ENCODE results near the gene MSGN1.

MSGN1 gene

GRCh38 chr2:17814601-17815000, 1.7 kb upstream of the MSGN1 start:
- no peak for ATAC-seq
- TF ChIP-seq PATZ1 (CRISPR knock-in tag; IDR thresholded peaks at IDR 0.05; ENCODE audit: borderline replicate concordance) (no peak), ZNF8 (CRISPR knock-in tag; IDR thresholded peaks at IDR 0.05) (no peak), ISL1 (CRISPR knock-in tag; IDR thresholded peaks at IDR 0.05) (no peak), PPARA (CRISPR knock-in tag; IDR thresholded peaks at IDR 0.05; ENCODE audit: borderline replicate concordance) (no peak), ZNF70 (CRISPR knock-in tag; IDR thresholded peaks at IDR 0.05) (no peak)

- TF ChIP-seq ESRRG (CRISPR knock-in tag; IDR thresholded peaks at IDR 0.05) (no peak), RARB (CRISPR knock-in tag; IDR thresholded peaks at IDR 0.05) (no peak), ZFP30 (CRISPR knock-in tag; IDR thresholded peaks at IDR 0.05) (no peak), OSR1 (CRISPR knock-in tag; IDR thresholded peaks at IDR 0.05) (no peak)
- ATAC-seq, result no peak
Measured at GRCh38 chr2:17815468-17816184, 634 bp upstream of the MSGN1 start.

GRCh38 chr2:17818235-17818815, 2.1 kb downstream of the MSGN1 start:
- TF ChIP-seq ZNF70 (CRISPR knock-in tag; IDR thresholded peaks at IDR 0.05) (no peak), SNAI2 (CRISPR knock-in tag; IDR thresholded peaks at IDR 0.05) (no peak), ISL1 (CRISPR knock-in tag; IDR thresholded peaks at IDR 0.05) (no peak), POU6F1 (CRISPR knock-in tag; IDR thresholded peaks at IDR 0.05; ENCODE audit: borderline replicate concordance, low read depth) (no peak), TCF4 (CRISPR knock-in tag; IDR thresholded peaks at IDR 0.05; ENCODE audit: borderline replicate concordance) (no peak), ZNF8 (CRISPR knock-in tag; IDR thresholded peaks at IDR 0.05) (no peak), OSR1 (CRISPR knock-in tag; IDR thresholded peaks at IDR 0.05) (no peak), GLIS3 (CRISPR knock-in tag; IDR thresholded peaks at IDR 0.05) (no peak), TSHZ2 (CRISPR knock-in tag; IDR thresholded peaks at IDR 0.05) (no peak), BACH2 (CRISPR knock-in tag; IDR thresholded peaks at IDR 0.05; ENCODE audit: borderline replicate concordance) (no peak), ZFP3 (CRISPR knock-in tag; IDR thresholded peaks at IDR 0.05) (no peak), CSDC2 (CRISPR knock-in tag; IDR thresholded peaks at IDR 0.05) (no peak), ZFP30 (CRISPR knock-in tag; IDR thresholded peaks at IDR 0.05) (no peak)
- ATAC-seq, result no peak

- ATAC-seq, result no peak
- TF ChIP-seq ESRRG (CRISPR knock-in tag; IDR thresholded peaks at IDR 0.05) (no peak), ZNF70 (CRISPR knock-in tag; IDR thresholded peaks at IDR 0.05) (no peak), PATZ1 (CRISPR knock-in tag; IDR thresholded peaks at IDR 0.05; ENCODE audit: borderline replicate concordance) (no peak), CREB5 (CRISPR knock-in tag; IDR thresholded peaks at IDR 0.05; ENCODE audit: low read depth) (no peak), BACH2 (CRISPR knock-in tag; IDR thresholded peaks at IDR 0.05; ENCODE audit: borderline replicate concordance) (no peak), TSHZ2 (CRISPR knock-in tag; IDR thresholded peaks at IDR 0.05) (no peak), CSRNP3 (CRISPR knock-in tag; IDR thresholded peaks at IDR 0.05) (no peak)
Measured at GRCh38 chr2:17821080-17821479, 4.8 kb downstream of the MSGN1 start.
